ENCODE data around the gene THSD7B. TPM values are rescaled to one million over a fixed set of nuclear protein-coding genes. Genes with fewer than 3 reads are reported as not detected.

The THSD7B gene
- total RNA-seq, 1 donor from 2014 or later: 0.22 TPM

DNA sequence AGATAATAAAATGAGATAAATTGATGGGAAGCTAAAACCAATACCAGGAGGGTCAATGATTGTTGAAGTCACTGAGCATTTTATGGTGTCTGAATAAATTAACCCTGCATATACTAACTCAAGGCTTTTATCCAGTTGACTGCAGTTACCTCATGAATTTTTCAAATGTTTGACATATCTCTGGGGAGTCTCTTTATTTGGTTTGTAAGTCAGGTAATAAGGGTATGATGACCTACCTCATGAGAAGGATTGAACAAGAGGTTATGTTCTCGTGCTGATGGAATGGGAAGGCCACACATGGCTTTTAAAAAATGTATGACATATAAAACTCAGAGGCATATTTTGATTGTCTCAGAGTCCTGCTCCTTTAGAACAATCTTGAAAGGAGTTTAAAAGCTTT is 237.6 kb downstream of the THSD7B start:
- TF ChIP-seq, protein P1, sequence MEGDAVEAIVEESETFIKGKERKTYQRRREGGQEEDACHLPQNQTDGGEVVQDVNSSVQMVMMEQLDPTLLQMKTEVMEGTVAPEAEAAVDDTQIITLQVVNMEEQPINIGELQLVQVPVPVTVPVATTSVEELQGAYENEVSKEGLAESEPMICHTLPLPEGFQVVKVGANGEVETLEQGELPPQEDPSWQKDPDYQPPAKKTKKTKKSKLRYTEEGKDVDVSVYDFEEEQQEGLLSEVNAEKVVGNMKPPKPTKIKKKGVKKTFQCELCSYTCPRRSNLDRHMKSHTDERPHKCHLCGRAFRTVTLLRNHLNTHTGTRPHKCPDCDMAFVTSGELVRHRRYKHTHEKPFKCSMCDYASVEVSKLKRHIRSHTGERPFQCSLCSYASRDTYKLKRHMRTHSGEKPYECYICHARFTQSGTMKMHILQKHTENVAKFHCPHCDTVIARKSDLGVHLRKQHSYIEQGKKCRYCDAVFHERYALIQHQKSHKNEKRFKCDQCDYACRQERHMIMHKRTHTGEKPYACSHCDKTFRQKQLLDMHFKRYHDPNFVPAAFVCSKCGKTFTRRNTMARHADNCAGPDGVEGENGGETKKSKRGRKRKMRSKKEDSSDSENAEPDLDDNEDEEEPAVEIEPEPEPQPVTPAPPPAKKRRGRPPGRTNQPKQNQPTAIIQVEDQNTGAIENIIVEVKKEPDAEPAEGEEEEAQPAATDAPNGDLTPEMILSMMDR (IDR thresholded peaks at IDR 0.05; ENCODE audit: unreplicated experiment): no peak
- DNase-seq (ENCODE audit: low spot score in 2 of 2, unreplicated experiment in 2 of 2): no peak
- H3K27me3 Mint-ChIP-seq (ENCODE audit: low read depth): peaks cover 61% of the 10 kb centered on the region
- H3K4me3 Mint-ChIP-seq: no peak overlapping the region
- H3K9me3 Mint-ChIP-seq: no peaks in the 10 kb centered on the region
- no peaks in the 10 kb centered on the region for H3K36me3 Mint-ChIP-seq
- no peak overlapping the region for H3K27ac Mint-ChIP-seq
- peaks cover 11% of the 10 kb centered on the region for H3K4me1 Mint-ChIP-seq

DNA sequence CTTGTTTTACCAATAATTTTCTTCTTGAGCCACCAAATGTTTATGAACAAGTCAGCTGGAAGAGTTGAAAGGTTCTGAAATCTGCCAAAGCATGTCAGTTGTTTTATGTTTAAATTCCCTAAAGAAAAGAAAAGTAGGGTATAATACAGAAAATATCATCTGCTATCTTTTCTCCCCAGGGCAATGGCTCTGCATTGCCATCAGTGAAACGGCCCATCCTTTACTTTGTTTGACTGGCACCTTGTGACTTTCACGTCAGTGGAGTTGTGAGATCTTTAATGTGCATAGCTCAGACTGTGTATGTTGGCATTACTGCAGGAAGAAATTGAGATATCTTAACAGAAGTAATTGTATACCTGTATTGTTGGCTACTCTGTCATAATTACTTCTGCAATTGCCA is 239.9 kb downstream of the THSD7B start:
- Mint-ChIP-seq H3K27me3 (ENCODE audit: low read depth) (peaks cover 41% of the 10 kb centered on the region), H3K4me3 (no peak overlapping the region), H3K9me3 (no peaks in the 10 kb centered on the region), H3K36me3 (no peaks in the 10 kb centered on the region), H3K4me1 (peaks cover 32% of the 10 kb centered on the region), H3K27ac (no peak overlapping the region)
- DNase-seq (ENCODE audit: low spot score in 2 of 2, unreplicated experiment in 2 of 2): no peak
- TF ChIP-seq, protein P1 (IDR thresholded peaks at IDR 0.05; ENCODE audit: unreplicated experiment): no peak

DNA sequence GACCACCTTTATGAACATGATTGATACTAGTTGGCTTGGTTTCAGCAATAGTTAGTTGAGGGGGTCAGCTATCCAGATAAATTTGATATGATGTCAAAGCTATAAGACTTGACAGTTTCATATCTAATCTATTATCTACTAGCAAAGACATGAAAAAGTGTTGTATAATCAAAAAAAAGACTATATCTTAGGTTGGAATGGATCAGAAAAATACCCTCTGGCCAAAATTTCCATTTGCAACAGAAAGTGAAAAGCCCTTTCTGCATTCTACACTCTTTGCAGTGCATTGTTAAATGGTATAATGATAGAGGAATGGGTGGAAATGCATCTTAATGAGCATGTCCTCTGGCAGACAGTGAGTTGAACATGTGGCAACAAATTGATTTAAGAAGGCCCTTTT is 242.6 kb downstream of the THSD7B start:
- no peaks in the 10 kb centered on the region for H3K36me3 Mint-ChIP-seq
- no peaks in the 10 kb centered on the region for H3K9me3 Mint-ChIP-seq
- H3K27ac Mint-ChIP-seq: no peak overlapping the region
- H3K4me3 Mint-ChIP-seq: no peak overlapping the region
- TF ChIP-seq, protein P1 (IDR thresholded peaks at IDR 0.05; ENCODE audit: unreplicated experiment): no peak
- H3K4me1 Mint-ChIP-seq: peaks cover 32% of the 10 kb centered on the region
- DNase-seq (ENCODE audit: low spot score in 2 of 2, unreplicated experiment in 2 of 2): no peak
- peaks cover 36% of the 10 kb centered on the region for H3K27me3 Mint-ChIP-seq (ENCODE audit: low read depth)

DNA sequence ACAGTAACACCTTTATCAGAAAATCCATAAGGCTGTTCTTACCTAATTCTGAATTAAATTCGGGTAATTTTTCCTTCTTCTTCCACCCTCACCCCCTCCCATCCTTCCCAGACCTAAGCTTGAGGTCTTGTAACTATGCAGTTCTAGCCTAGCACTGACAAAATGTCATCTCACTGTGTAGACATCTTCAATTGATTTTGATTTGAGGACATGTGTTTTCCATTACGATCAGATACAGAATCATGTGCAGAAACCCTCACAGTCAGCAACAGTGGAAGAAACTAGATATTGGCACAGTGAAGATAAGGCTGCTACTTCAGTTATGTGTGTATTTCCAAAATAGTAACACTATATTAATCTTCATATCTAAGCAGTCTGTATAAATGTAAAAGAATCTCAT is 244.6 kb downstream of the THSD7B start:
- H3K9me3 Mint-ChIP-seq: no peaks in the 10 kb centered on the region
- no peaks in the 10 kb centered on the region for H3K36me3 Mint-ChIP-seq
- H3K4me1 Mint-ChIP-seq: peaks cover 29% of the 10 kb centered on the region
- no peak overlapping the region for H3K27ac Mint-ChIP-seq
- H3K27me3 Mint-ChIP-seq (ENCODE audit: low read depth): peaks cover 41% of the 10 kb centered on the region
- H3K4me3 Mint-ChIP-seq: no peak overlapping the region
- TF ChIP-seq, protein P1 (IDR thresholded peaks at IDR 0.05; ENCODE audit: unreplicated experiment): no peak
- no peak for DNase-seq (ENCODE audit: low spot score in 2 of 2, unreplicated experiment in 2 of 2)

DNA sequence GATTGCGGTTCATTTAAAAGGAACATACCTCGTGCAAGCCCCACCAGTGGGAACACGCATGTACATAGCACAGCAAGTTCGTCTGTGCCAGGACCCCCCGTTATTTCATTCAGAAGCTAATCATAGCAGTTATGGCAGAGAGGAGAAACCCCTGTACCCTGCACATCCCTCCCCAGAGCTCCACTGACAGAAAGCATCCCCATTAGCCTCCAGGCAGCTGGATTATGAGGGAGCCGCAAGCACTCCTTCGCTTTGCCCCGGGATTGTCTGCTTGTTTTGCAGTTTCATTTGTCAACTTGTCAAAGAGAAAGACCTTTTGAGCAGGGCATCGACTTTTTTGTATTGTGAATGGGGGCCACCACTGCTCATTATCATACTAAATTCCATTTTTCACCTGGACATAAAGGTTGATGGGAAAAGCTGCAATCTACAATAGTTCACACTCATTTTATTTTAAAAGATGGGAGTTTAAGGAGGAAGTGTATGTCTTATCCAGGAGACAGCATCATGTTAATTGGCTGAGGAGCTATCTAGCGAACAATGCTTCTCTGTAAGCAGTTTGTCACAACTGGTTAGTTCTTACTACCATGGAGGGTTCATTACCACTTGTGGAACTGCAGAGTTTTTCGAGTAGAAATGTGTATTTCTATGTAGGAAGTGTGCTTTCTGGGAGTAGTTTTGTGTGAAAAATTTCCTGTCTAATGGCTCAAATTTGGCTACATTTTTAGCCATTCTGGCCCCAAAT is 255.3 kb downstream of the THSD7B start:
- no peak overlapping the region for H3K4me3 Mint-ChIP-seq
- H3K9me3 Mint-ChIP-seq: no peaks in the 10 kb centered on the region
- TF ChIP-seq, protein P1 (IDR thresholded peaks at IDR 0.05; ENCODE audit: unreplicated experiment): no peak
- peaks cover 50% of the 10 kb centered on the region for H3K27me3 Mint-ChIP-seq (ENCODE audit: low read depth)
- no peaks in the 10 kb centered on the region for H3K36me3 Mint-ChIP-seq
- DNase-seq (ENCODE audit: low spot score in 2 of 2, unreplicated experiment in 2 of 2): no peak
- H3K4me1 Mint-ChIP-seq: peaks cover 16% of the 10 kb centered on the region
- H3K27ac Mint-ChIP-seq: no peak overlapping the region

Data from mesothelial cell of epicardium (in vitro differentiated cells).